Endodermal cell (in vitro differentiated cells): ENCODE data around the gene RCL1. TPM values are rescaled to one million over a fixed set of nuclear protein-coding genes. Genes with fewer than 3 reads are reported as not detected.

Source experiments
- DNase-seq: peaks from one replicate; pipeline ENCODE4 v3.0.0-alpha.2; 2017
- H3K27ac ChIP-seq: 2 replicates; pipeline ENCODE4 v1.5.1; 2013; ENCODE audit warnings: mild to moderate bottlenecking, low read depth, low read length, moderate library complexity
- H3K27me3 ChIP-seq: 2 replicates; pipeline ENCODE4 v1.6.1; 2013; ENCODE audit warnings: mild to moderate bottlenecking, low read length, moderate library complexity; ENCODE audit not compliant: insufficient read depth, control insufficient read depth, poor library complexity, severe bottlenecking
- H3K36me3 ChIP-seq: 2 replicates; pipeline ENCODE4 v1.7.0; 2013; ENCODE audit warnings: mild to moderate bottlenecking, low read length, moderate library complexity; ENCODE audit not compliant: control insufficient read depth, insufficient read depth
- H3K4me1 ChIP-seq: one replicate; pipeline ENCODE4 v1.7.0; 2013; ENCODE audit warnings: low read length; ENCODE audit not compliant: control insufficient read depth, insufficient read depth
- H3K4me3 ChIP-seq: 2 replicates; pipeline ENCODE4 v1.5.1; 2013; ENCODE audit warnings: mild to moderate bottlenecking, low read length, moderate library complexity
- H3K9ac ChIP-seq: 2 replicates; pipeline ENCODE4 v1.6.1; 2013; ENCODE audit warnings: mild to moderate bottlenecking, low read length, moderate library complexity; ENCODE audit not compliant: poor library complexity, severe bottlenecking; ENCODE audit errors: extremely low read depth
- H3K9me3 ChIP-seq: 2 replicates; pipeline ENCODE4 v1.6.1; 2013; ENCODE audit warnings: mild to moderate bottlenecking, low read length, moderate library complexity; ENCODE audit not compliant: control insufficient read depth
- H3K27ac Mint-ChIP-seq: 2 replicates; pipeline ENCODE4 v1.8.0; 2020; ENCODE audit warnings: mixed read lengths
- H3K27me3 Mint-ChIP-seq: 2 replicates; pipeline ENCODE4 v1.8.0; 2021; ENCODE audit warnings: mild to moderate bottlenecking, mixed read lengths; ENCODE audit not compliant: insufficient read depth
- H3K36me3 Mint-ChIP-seq: 2 replicates; pipeline ENCODE4 v1.8.0; 2020; ENCODE audit warnings: low read depth, mixed read lengths
- H3K4me1 Mint-ChIP-seq: 2 replicates; pipeline ENCODE4 v1.8.0; 2020; ENCODE audit warnings: mixed read lengths
- H3K4me3 Mint-ChIP-seq: 2 replicates; pipeline ENCODE4 v1.8.0; 2020; ENCODE audit warnings: mild to moderate bottlenecking, moderate library complexity, mixed read lengths
- H3K9me3 Mint-ChIP-seq: 2 replicates; pipeline ENCODE4 v1.8.0; 2020; ENCODE audit warnings: mild to moderate bottlenecking, mixed read lengths
- CTCF ChIP-seq: fragments of 200-600 bp; sonication (generic); conservative IDR thresholded peaks from 2 replicates; pipeline ENCODE4 v1.5.0; 2021; ENCODE audit warnings: antibody characterized with exemption, mild to moderate bottlenecking
- WGBS, 2 experiments: methylation state at CpG; one replicate each; pipeline versions ENCODE4 v1.1.5 to v1.1.7; 2013; ENCODE audit warnings: missing lambda C conversion rate in 2 of 2, mixed read lengths in 1 of 2; ENCODE audit not compliant: insufficient coverage in 1 of 2, insufficient read length in 1 of 2; 5-methylcytosine and 5-hydroxymethylcytosine counted together
- total RNA-seq, 2 donors: library from RNA; stranded (reverse); fragmentation: NEBNext Ultra II Directional in 1 of 2; extraction: Animal tissue kit (Norgen Biotek cat#: 25700) in 1 of 2; gene quantifications; 2 replicates in 1 of 2; 3 replicates in 1 of 2; pipeline ENCODE4 v1.2.1, GENCODE V29; 2021

Gene RCL1
- total RNA-seq, 2 donors from 2014 or later = 13.2 to 18.6 TPM

- no peak overlapping the region for H3K4me3 Mint-ChIP-seq
- WGBS, 2 experiments = 90 to 94% methylated on average over 5 to 6 of the region's 6 CpGs
Observed at GRCh38 chr9:4866239-4866969, 73.7 kb downstream of the RCL1 start.

GRCh38 chr9:4873066-4873465 lies 80.3 kb downstream of the RCL1 start:
- Mint-ChIP-seq H3K36me3 (peaks cover 6% of the 10 kb centered on the region), H3K9me3 (no peaks in the 10 kb centered on the region), H3K4me1 (no peaks in the 10 kb centered on the region), H3K4me3 (no peak overlapping the region), H3K27ac (no peak overlapping the region), H3K27me3 (no peaks in the 10 kb centered on the region)
- TF ChIP-seq CTCF = no peak
- no peak for DNase-seq
- no peaks in the 10 kb centered on the region for H3K4me1 ChIP-seq
- 71 to 92% methylated on average over 1 to 4 of the region's 4 CpGs for WGBS, 2 experiments
- no peaks in the 10 kb centered on the region for H3K36me3 ChIP-seq
- no peaks in the 10 kb centered on the region for H3K27me3 ChIP-seq
- H3K9ac ChIP-seq = no peak overlapping the region
- H3K9me3 ChIP-seq = no peaks in the 10 kb centered on the region
- H3K4me3 ChIP-seq = no peak overlapping the region
- H3K27ac ChIP-seq = no peak overlapping the region

More at GRCh38 chr9:4866239-4866969, 73.7 kb downstream of the RCL1 start:
- H3K36me3 ChIP-seq = peaks cover 4% of the 10 kb centered on the region
- H3K27ac Mint-ChIP-seq = no peak overlapping the region
- peaks cover 8% of the 10 kb centered on the region for H3K4me1 ChIP-seq
- H3K4me3 ChIP-seq = no peak overlapping the region
- no peaks in the 10 kb centered on the region for H3K4me1 Mint-ChIP-seq
- H3K9ac ChIP-seq = no peak overlapping the region
- H3K27me3 ChIP-seq = no peaks in the 10 kb centered on the region
- H3K27ac ChIP-seq = no peak overlapping the region
- peaks cover 12% of the 10 kb centered on the region for H3K36me3 Mint-ChIP-seq
- no peak for DNase-seq
- no peaks in the 10 kb centered on the region for H3K9me3 ChIP-seq
- no peak for TF ChIP-seq CTCF
- H3K9me3 Mint-ChIP-seq = no peaks in the 10 kb centered on the region
- H3K27me3 Mint-ChIP-seq = no peaks in the 10 kb centered on the region

- WGBS, 2 experiments = 96% methylated on average over 4 of the region's 4 CpGs; no CpG with 5 or more reads in 1 of the 2 experiments
- Histone ChIP-seq H3K9me3 (no peaks in the 10 kb centered on the region), H3K9ac (no peak overlapping the region), H3K27ac (no peak overlapping the region), H3K27me3 (no peaks in the 10 kb centered on the region), H3K36me3 (no peaks in the 10 kb centered on the region), H3K4me1 (no peaks in the 10 kb centered on the region), H3K4me3 (no peak overlapping the region)
- Mint-ChIP-seq H3K4me3 (no peak overlapping the region), H3K9me3 (no peaks in the 10 kb centered on the region), H3K4me1 (no peaks in the 10 kb centered on the region), H3K27me3 (no peaks in the 10 kb centered on the region), H3K36me3 (peaks cover 6% of the 10 kb centered on the region), H3K27ac (no peak overlapping the region)
- no peak for DNase-seq
- no peak for TF ChIP-seq CTCF
Observed at GRCh38 chr9:4875559-4875958, 82.8 kb downstream of the RCL1 start.
